B cell (primary cell): ENCODE results near the gene CAMK2G. TPM values are rescaled to one million over a fixed set of nuclear protein-coding genes. Genes with fewer than 3 reads are reported as not detected.

ENCODE experiments used
- ATAC-seq: fragments of 200-7000 bp; cut with Tn5 transposase; one replicate; pipeline ENCODE4 v1.10.0; 2021; ENCODE audit warnings: low read depth, mild to moderate bottlenecking, moderate number of reproducible peaks, moderate library complexity
- CTCF ChIA-PET: fragments of 350-600 bp; sonication (Branson Sonifier 250); formaldehyde crosslinking; loops from one replicate; lab custom pipeline; 2021; ENCODE audit warnings: antibody characterized with exemption, inconsistent platforms; lab: Charles Lee
- POLR2A ChIA-PET: fragments of 350-600 bp; sonication (Branson Sonifier 250); formaldehyde crosslinking; loops from one replicate; lab custom pipeline; 2021; ENCODE audit warnings: antibody characterized with exemption; lab: Charles Lee
- DNase-seq: peaks from one replicate; pipeline ENCODE4 v3.0.0; 2013
- H2AFZ ChIP-seq: 2 replicates; pipeline ENCODE4 v1.6.1; 2012; ENCODE audit warnings: mild to moderate bottlenecking, low read depth, low read length; ENCODE audit not compliant: insufficient read depth, poor library complexity, severe bottlenecking
- H3K27ac ChIP-seq, 2 donors: 1 replicate in 1 of 2; 2 replicates in 1 of 2; pipeline ENCODE4 v1.5.1; 2012 to 2013; ENCODE audit warnings: low read length in 2 of 2, mild to moderate bottlenecking in 2 of 2, moderate library complexity in 1 of 2
- H3K27me3 ChIP-seq, 4 experiments: fragments of 200-600 bp in 1 of 4; sonication (generic) in 1 of 4; replicated peaks in 1 of 4; 1 replicate in 2 of 4; 2 replicates in 2 of 4; pipeline versions ENCODE4 v1.6.1 to v1.7.0; 2013 to 2016; ENCODE audit warnings: low read length in 3 of 4, mild to moderate bottlenecking in 2 of 4, mixed read lengths in 1 of 4, moderate library complexity in 1 of 4; ENCODE audit not compliant: insufficient read depth in 4 of 4, control insufficient read depth in 3 of 4; ENCODE audit errors: control extremely low read depth in 1 of 4
- H3K36me3 ChIP-seq, 2 experiments: replicated peaks in 1 of 2; 1 replicate in 1 of 2; 2 replicates in 1 of 2; pipeline versions ENCODE4 v1.6.1 to v1.7.1; 2013; ENCODE audit warnings: low read length in 1 of 2; ENCODE audit not compliant: insufficient read depth in 2 of 2, control insufficient read depth in 1 of 2; ENCODE audit errors: control extremely low read depth in 1 of 2, extremely low read depth in 1 of 2
- H3K4me1 ChIP-seq, 2 donors: fragments of 200-600 bp in 1 of 2; sonication (generic) in 1 of 2; 1 replicate in 1 of 2; 2 replicates in 1 of 2; pipeline versions ENCODE4 v1.5.1 to v1.6.1; 2013 to 2017; ENCODE audit warnings: low read length in 2 of 2; ENCODE audit not compliant: control insufficient read depth in 2 of 2, insufficient read depth in 2 of 2
- H3K4me2 ChIP-seq: replicated peaks from 2 replicates; pipeline ENCODE3; 2012; ENCODE audit warnings: mild to moderate bottlenecking, low read depth, low read length; ENCODE audit not compliant: poor library complexity, severe bottlenecking
- H3K4me3 ChIP-seq, 5 experiments: fragments of 200-600 bp in 1 of 5; sonication (generic) in 1 of 5; 1 replicate in 3 of 5; 2 replicates in 2 of 5; pipeline versions ENCODE4 v1.5.1 to v1.7.0; 2011 to 2016; ENCODE audit warnings: low read length in 4 of 5, mild to moderate bottlenecking in 4 of 5, low read depth in 2 of 5, control low read depth in 1 of 5, moderate library complexity in 1 of 5; ENCODE audit not compliant: insufficient read depth in 1 of 5; ENCODE audit errors: control extremely low read depth in 1 of 5, extremely low read depth in 1 of 5
- H3K79me2 ChIP-seq: fragments of 200-600 bp; sonication (generic); one replicate; pipeline ENCODE4 v1.6.0; 2016; ENCODE audit warnings: low read length; ENCODE audit not compliant: control insufficient read depth, insufficient read depth
- H3K9ac ChIP-seq: fragments of 200-600 bp; sonication (generic); 2 replicates; pipeline ENCODE4 v1.6.1; 2017; ENCODE audit warnings: mild to moderate bottlenecking, low read length, moderate library complexity
- H3K9me3 ChIP-seq, 3 donors: one replicate each; pipeline versions ENCODE4 v1.6.1 to v1.7.1; 2013; ENCODE audit warnings: low read length in 2 of 3; ENCODE audit not compliant: control insufficient read depth in 2 of 3, insufficient read depth in 1 of 3; ENCODE audit errors: control extremely low read depth in 1 of 3
- H4K20me1 ChIP-seq: 2 replicates; pipeline ENCODE4 v1.6.0; 2012; ENCODE audit warnings: mild to moderate bottlenecking, low read length; ENCODE audit not compliant: insufficient read depth, control insufficient read depth, poor library complexity, severe bottlenecking
- H3K27ac Mint-ChIP-seq: one replicate; pipeline ENCODE4 v1.8.0; 2021; ENCODE audit warnings: mixed read lengths
- H3K27me3 Mint-ChIP-seq: one replicate; pipeline ENCODE4 v1.8.0; 2021; ENCODE audit warnings: mixed read lengths
- H3K4me1 Mint-ChIP-seq: one replicate; pipeline ENCODE4 v1.8.0; 2021; ENCODE audit warnings: mixed read lengths
- H3K4me3 Mint-ChIP-seq: one replicate; pipeline ENCODE4 v1.8.0; 2021; ENCODE audit warnings: mixed read lengths
- H3K9me3 Mint-ChIP-seq: one replicate; pipeline ENCODE4 v1.8.0; 2022; ENCODE audit warnings: mixed read lengths; ENCODE audit not compliant: insufficient read depth
- EZH2 ChIP-seq: IDR thresholded peaks from 2 replicates; pipeline ENCODE4 v1.6.1; 2012; ENCODE audit warnings: borderline replicate concordance, low read depth, mild to moderate bottlenecking, moderate library complexity, low read length; ENCODE audit not compliant: insufficient read depth, poor library complexity, severe bottlenecking
- WGBS: methylation state at CpG from one replicate; pipeline ENCODE4 v1.1.5; 2013; ENCODE audit warnings: missing lambda C conversion rate; ENCODE audit not compliant: insufficient coverage; 5-methylcytosine and 5-hydroxymethylcytosine counted together
- intact Hi-C: fragments of 100-400 bp; cut with micrococcal nuclease; formaldehyde crosslinking; loops from one replicate; pipeline ENCODE4 v1.10.0; 2022
- polyA plus RNA-seq: library from polyadenylated mRNA; depleted of rRNA; stranded (reverse); fragments of >200 nt; gene quantifications from 2 replicates; pipeline ENCODE4 v1.2.3, GENCODE V29; 2012
- total RNA-seq, 2 donors: library from RNA; stranded (reverse); fragments of 120-200 nt in 1 of 2; gene quantifications; 1 replicate in 1 of 2; 2 replicates in 1 of 2; pipeline versions ENCODE4 v1.2.3 to v1.2.4, GENCODE V29; 2013 to 2022
- TF ChIP-seq, protein P1 (sequence below): fragments of 200-600 bp; IDR thresholded peaks from one replicate; pipeline ENCODE4 v1.8.0; 2022; ENCODE audit warnings: antibody characterized with exemption, mild to moderate bottlenecking

CAMK2G gene
- total and polyA plus RNA-seq, 2 donors (not counting 1 experiment from before 2014, with no cell fraction given), result 42.7 to 48.7 TPM

DNA sequence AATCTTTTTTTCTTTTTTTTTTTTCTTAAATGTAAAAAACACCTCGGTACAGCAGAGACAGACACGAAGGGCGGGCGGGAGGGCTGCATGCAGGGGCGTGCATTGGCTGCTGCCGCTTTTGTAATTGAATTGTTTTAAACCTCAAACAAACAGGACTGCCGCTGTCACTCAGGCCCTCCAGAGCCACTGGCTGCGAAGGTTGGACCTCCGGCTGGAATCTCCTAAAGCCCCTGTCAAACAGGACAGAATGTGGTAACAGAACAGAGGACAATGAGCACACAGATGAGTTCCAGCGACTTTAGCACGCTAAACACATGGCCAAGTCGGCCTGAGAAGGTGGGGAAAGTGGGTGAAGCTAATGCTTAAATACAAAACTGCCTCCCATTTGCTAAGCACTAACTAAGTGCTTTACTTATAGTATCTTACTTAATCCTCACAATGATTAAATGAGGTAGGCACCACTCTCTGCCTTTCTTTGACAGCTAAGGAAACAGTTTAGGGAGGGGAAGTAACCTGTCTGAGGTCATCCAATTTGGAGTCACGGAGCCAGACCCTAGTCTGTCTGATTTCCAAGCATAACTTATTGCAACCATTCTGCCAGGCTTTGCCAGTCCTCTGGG, 60.0 kb downstream of the CAMK2G start:
- Mint-ChIP-seq H3K9me3 (no peaks in the 10 kb centered on the region), H3K27me3 (no peaks in the 10 kb centered on the region), H3K27ac (no peak overlapping the region), H3K4me1 (peaks cover 11% of the 10 kb centered on the region), H3K4me3 (no peak overlapping the region)
- H3K4me2 ChIP-seq, result no peak overlapping the region
- H2AFZ ChIP-seq, result no peak overlapping the region
- H3K79me2 ChIP-seq, result peaks cover 13% of the 10 kb centered on the region
- H3K9me3 ChIP-seq, result no peaks in the 10 kb centered on the region
- intact Hi-C loops, result loop anchor here (5.0 kb wide), 1 partner anchor 33 kb away; no protein-coding TSS in a partner anchor
- WGBS, result 98% methylated on average over 9 of the region's 13 CpGs
- H3K4me3 ChIP-seq, result no peak overlapping the region
- ATAC-seq, result no peak
- H3K36me3 ChIP-seq, result peaks cover 0 to 27% of the 10 kb centered on the region in 2 experiments
- no peaks in the 10 kb centered on the region for H3K27me3 ChIP-seq
- H3K27ac ChIP-seq, result no peak overlapping the region
- peaks cover 4 to 18% of the 10 kb centered on the region in 2 donors for H3K4me1 ChIP-seq
- DNase-seq, result no peak
- peaks cover 4% of the 10 kb centered on the region for H4K20me1 ChIP-seq
- TF ChIP-seq, protein P1, sequence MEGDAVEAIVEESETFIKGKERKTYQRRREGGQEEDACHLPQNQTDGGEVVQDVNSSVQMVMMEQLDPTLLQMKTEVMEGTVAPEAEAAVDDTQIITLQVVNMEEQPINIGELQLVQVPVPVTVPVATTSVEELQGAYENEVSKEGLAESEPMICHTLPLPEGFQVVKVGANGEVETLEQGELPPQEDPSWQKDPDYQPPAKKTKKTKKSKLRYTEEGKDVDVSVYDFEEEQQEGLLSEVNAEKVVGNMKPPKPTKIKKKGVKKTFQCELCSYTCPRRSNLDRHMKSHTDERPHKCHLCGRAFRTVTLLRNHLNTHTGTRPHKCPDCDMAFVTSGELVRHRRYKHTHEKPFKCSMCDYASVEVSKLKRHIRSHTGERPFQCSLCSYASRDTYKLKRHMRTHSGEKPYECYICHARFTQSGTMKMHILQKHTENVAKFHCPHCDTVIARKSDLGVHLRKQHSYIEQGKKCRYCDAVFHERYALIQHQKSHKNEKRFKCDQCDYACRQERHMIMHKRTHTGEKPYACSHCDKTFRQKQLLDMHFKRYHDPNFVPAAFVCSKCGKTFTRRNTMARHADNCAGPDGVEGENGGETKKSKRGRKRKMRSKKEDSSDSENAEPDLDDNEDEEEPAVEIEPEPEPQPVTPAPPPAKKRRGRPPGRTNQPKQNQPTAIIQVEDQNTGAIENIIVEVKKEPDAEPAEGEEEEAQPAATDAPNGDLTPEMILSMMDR, result no peak
- no peak for TF ChIP-seq EZH2
- POLR2A ChIA-PET, result interaction anchor here (0.6 to 0.7 kb wide), 2 partner anchors 103 to 1373 kb away, joined by 5 read pairs; no protein-coding TSS in a partner anchor
- CTCF ChIA-PET, result no interaction called here
- no peak overlapping the region for H3K9ac ChIP-seq

DNA sequence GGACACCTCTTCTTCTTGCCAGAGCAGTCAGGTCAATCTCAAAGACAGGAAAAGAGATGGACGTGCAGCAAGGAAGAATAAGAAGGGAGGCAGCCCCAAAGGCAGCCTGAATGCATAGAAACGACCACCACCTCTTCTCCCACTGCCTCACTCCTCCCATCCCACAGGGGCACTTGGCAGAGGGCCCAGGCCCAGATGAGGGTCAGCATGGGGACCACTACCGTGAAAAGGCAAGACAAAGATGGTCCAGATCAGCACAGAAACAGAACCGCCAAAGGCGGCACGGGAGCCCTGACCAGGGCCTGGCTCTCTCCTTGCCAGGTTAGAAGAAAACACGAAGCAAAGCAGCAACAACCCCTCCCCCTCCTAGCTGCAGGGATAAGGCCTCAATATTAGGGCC, 61.0 kb downstream of the CAMK2G start:
- H3K27me3 Mint-ChIP-seq, result no peaks in the 10 kb centered on the region
- peaks cover 20% of the 10 kb centered on the region for H3K4me1 Mint-ChIP-seq
- TF ChIP-seq, protein P1, result no peak
- no peak for TF ChIP-seq EZH2
- WGBS, result 100% methylated on average over 4 of the region's 7 CpGs
- H3K9me3 Mint-ChIP-seq, result no peaks in the 10 kb centered on the region
- H3K9me3 ChIP-seq, result no peaks in the 10 kb centered on the region
- ATAC-seq (no peak), DNase-seq (no peak)
- ChIA-PET POLR2A (no interaction called here), CTCF (interaction anchor here (1.3 kb wide), 1 partner anchor 66 kb away, joined by 9 read pairs; no protein-coding TSS in a partner anchor)
- no peak overlapping the region for H3K4me2 ChIP-seq
- H3K27ac ChIP-seq, result no peak overlapping the region
- H3K27me3 ChIP-seq, result no peaks in the 10 kb centered on the region
- no peak overlapping the region for H3K9ac ChIP-seq
- H2AFZ ChIP-seq, result no peak overlapping the region
- intact Hi-C loops, result loop anchor here (2.0 to 5.0 kb wide), 2 partner anchors 34 to 61 kb away; partner anchors contain the start of gene CAMK2G
- H3K4me3 ChIP-seq, result no peak overlapping the region
- H3K27ac Mint-ChIP-seq, result no peak overlapping the region
- no peak overlapping the region for H3K4me3 Mint-ChIP-seq
- H3K36me3 ChIP-seq, result peaks cover 0 to 29% of the 10 kb centered on the region in 2 experiments
- peaks cover 20% of the 10 kb centered on the region for H3K79me2 ChIP-seq
- peaks cover 5% of the 10 kb centered on the region for H4K20me1 ChIP-seq
- peaks cover 4 to 18% of the 10 kb centered on the region in 2 donors for H3K4me1 ChIP-seq
